Smooth muscle cell (in vitro differentiated cells): ENCODE measurements around the gene PKIG. TPM values are rescaled to one million over a fixed set of nuclear protein-coding genes. Genes with fewer than 3 reads are reported as not detected.

Experiments
- DNase-seq: peaks from one replicate; lab custom pipeline; 2025; ENCODE audit not compliant: unreplicated experiment; lab: John Stamatoyannopoulos, UW
- H2AFZ ChIP-seq: fragments of 200-600 bp; sonication (generic); 2 replicates; pipeline ENCODE4 v1.6.0; 2016; ENCODE audit warnings: antibody characterized with exemption, low read depth, mild to moderate bottlenecking
- H3F3A ChIP-seq: fragments of 200-600 bp; sonication (generic); 2 replicates; pipeline ENCODE4 v1.6.0; 2017; ENCODE audit warnings: antibody characterized with exemption, low read depth
- H3K27ac ChIP-seq: fragments of 200-600 bp; sonication (generic); 2 replicates; pipeline ENCODE4 v1.5.1; 2016; ENCODE audit warnings: low read depth, mild to moderate bottlenecking
- H3K27me3 ChIP-seq: fragments of 200-600 bp; sonication (generic); 2 replicates; pipeline ENCODE4 v1.6.1; 2016; ENCODE audit warnings: low read depth, mild to moderate bottlenecking
- H3K36me3 ChIP-seq: fragments of 200-600 bp; sonication (generic); 2 replicates; pipeline ENCODE4 v1.5.1; 2016; ENCODE audit warnings: low read depth
- H3K4me1 ChIP-seq: fragments of 200-600 bp; sonication (generic); 2 replicates; pipeline ENCODE4 v1.5.1; 2016; ENCODE audit warnings: low read depth
- H3K4me2 ChIP-seq: fragments of 200-600 bp; sonication (generic); 2 replicates; pipeline ENCODE4 v1.6.0; 2016; ENCODE audit warnings: mild to moderate bottlenecking
- H3K4me3 ChIP-seq: fragments of 200-600 bp; sonication (generic); 2 replicates; pipeline ENCODE4 v1.5.1; 2016; ENCODE audit warnings: mild to moderate bottlenecking
- H3K79me2 ChIP-seq: fragments of 200-600 bp; sonication (generic); 2 replicates; pipeline ENCODE4 v1.6.0; 2016; ENCODE audit warnings: low read depth, mild to moderate bottlenecking
- H3K9ac ChIP-seq: fragments of 200-600 bp; sonication (generic); 2 replicates; pipeline ENCODE4 v1.6.0; 2016; ENCODE audit warnings: low read depth
- H3K9me3 ChIP-seq: fragments of 200-600 bp; sonication (generic); replicated peaks from 2 replicates; pipeline ENCODE4 v1.5.1; 2016; ENCODE audit warnings: low read depth
- H4K20me1 ChIP-seq: fragments of 200-600 bp; sonication (generic); 2 replicates; pipeline ENCODE4 v1.6.0; 2016; ENCODE audit warnings: low read depth
- CTCF ChIP-seq: fragments of 200-600 bp; sonication (generic); IDR thresholded peaks from 2 replicates; pipeline ENCODE4 v1.5.1; 2017; ENCODE audit warnings: borderline replicate concordance, mild to moderate bottlenecking, antibody characterized with exemption; ENCODE audit not compliant: insufficient read depth, poor library complexity, severe bottlenecking
- WGBS: methylation state at CpG from one replicate; pipeline ENCODE4 v1.1.7; 2016; ENCODE audit warnings: low lambda C conversion rate; 5-methylcytosine and 5-hydroxymethylcytosine counted together
- polyA plus RNA-seq: library from polyadenylated mRNA; unstranded; fragments of >200 nt; fragmentation: Nextera tagmentation; extraction: Ambion mirVana; gene quantifications from 2 replicates; pipeline ENCODE4 v1.2.1, GENCODE V29; 2016
- total RNA-seq: library from RNA; depleted of rRNA; stranded (reverse); fragments of >200 nt; gene quantifications from 2 replicates; pipeline ENCODE4 v1.2.3, GENCODE V29; 2014

The PKIG gene
- total and polyA plus RNA-seq, 2 experiments from 2014 or later = 68.9 to 86.1 TPM

GRCh38 chr20:44629542-44629941, 47.2 kb downstream of the PKIG start:
- H3F3A ChIP-seq = no peaks in the 10 kb centered on the region
- H2AFZ ChIP-seq = no peak overlapping the region
- H3K9me3 ChIP-seq = no peaks in the 10 kb centered on the region
- H3K4me3 ChIP-seq = no peak overlapping the region
- H3K4me2 ChIP-seq = no peak overlapping the region
- 98% methylated on average over 10 of the region's 10 CpGs for WGBS
- no peaks in the 10 kb centered on the region for H3K79me2 ChIP-seq
- no peaks in the 10 kb centered on the region for H4K20me1 ChIP-seq
- no peak overlapping the region for H3K9ac ChIP-seq
- H3K27ac ChIP-seq = no peak overlapping the region
- H3K36me3 ChIP-seq = no peaks in the 10 kb centered on the region
- no peaks in the 10 kb centered on the region for H3K27me3 ChIP-seq
- TF ChIP-seq CTCF = no peak
- H3K4me1 ChIP-seq = no peaks in the 10 kb centered on the region
- no peak for DNase-seq

GRCh38 chr20:44630297-44630696, 47.9 kb downstream of the PKIG start:
- Histone ChIP-seq H3K9ac (no peak overlapping the region), H4K20me1 (no peaks in the 10 kb centered on the region), H3K4me2 (no peak overlapping the region), H3K79me2 (no peaks in the 10 kb centered on the region), H3K27me3 (no peaks in the 10 kb centered on the region), H3K27ac (no peak overlapping the region), H3F3A (no peaks in the 10 kb centered on the region), H3K9me3 (no peaks in the 10 kb centered on the region), H3K4me1 (no peaks in the 10 kb centered on the region), H3K36me3 (no peaks in the 10 kb centered on the region), H2AFZ (no peak overlapping the region), H3K4me3 (no peak overlapping the region)
- no peak for TF ChIP-seq CTCF
- 90% methylated on average over 5 of the region's 5 CpGs for WGBS
- no peak for DNase-seq

GRCh38 chr20:44632103-44632752, 49.8 kb downstream of the PKIG start:
- Histone ChIP-seq H3K27ac (no peak overlapping the region), H3F3A (no peaks in the 10 kb centered on the region), H4K20me1 (no peaks in the 10 kb centered on the region), H2AFZ (no peak overlapping the region), H3K4me3 (no peak overlapping the region), H3K27me3 (no peaks in the 10 kb centered on the region), H3K4me2 (no peak overlapping the region), H3K4me1 (no peaks in the 10 kb centered on the region), H3K79me2 (no peaks in the 10 kb centered on the region), H3K9me3 (no peaks in the 10 kb centered on the region), H3K9ac (no peak overlapping the region), H3K36me3 (no peaks in the 10 kb centered on the region)
- 89% methylated on average over 8 of the region's 8 CpGs for WGBS
- no peak for DNase-seq
- no peak for TF ChIP-seq CTCF

- H3K27ac ChIP-seq = no peak overlapping the region
- no peak for TF ChIP-seq CTCF
- no peak overlapping the region for H3K4me2 ChIP-seq
- no peak overlapping the region for H3K9ac ChIP-seq
- no peak overlapping the region for H3K4me3 ChIP-seq
- no peak for DNase-seq
- no peaks in the 10 kb centered on the region for H3K9me3 ChIP-seq
- no peaks in the 10 kb centered on the region for H3K79me2 ChIP-seq
- H3F3A ChIP-seq = no peaks in the 10 kb centered on the region
- 84% methylated on average over 3 of the region's 3 CpGs for WGBS
- H2AFZ ChIP-seq = no peak overlapping the region
- no peaks in the 10 kb centered on the region for H3K27me3 ChIP-seq
- H4K20me1 ChIP-seq = no peaks in the 10 kb centered on the region
- no peaks in the 10 kb centered on the region for H3K4me1 ChIP-seq
- H3K36me3 ChIP-seq = no peaks in the 10 kb centered on the region
Observed at GRCh38 chr20:44633187-44633810, 50.9 kb downstream of the PKIG start.
